Hematopoietic multipotent progenitor cell treated with erythropoietin and hydrocortisone succinate and interleukin-3 and kit ligand, for 17 days (in vitro differentiated cells): ENCODE measurements around the gene KAZN.

Experiments used
- DNase-seq: peaks from one replicate; pipeline ENCODE4 v3.0.0-alpha.2; 2015; ENCODE audit warnings: low spot score

Gene KAZN

GRCh38 chr1:14982029-14982428, 383.5 kb downstream of the KAZN start:
- DNase-seq = no peak

DNA sequence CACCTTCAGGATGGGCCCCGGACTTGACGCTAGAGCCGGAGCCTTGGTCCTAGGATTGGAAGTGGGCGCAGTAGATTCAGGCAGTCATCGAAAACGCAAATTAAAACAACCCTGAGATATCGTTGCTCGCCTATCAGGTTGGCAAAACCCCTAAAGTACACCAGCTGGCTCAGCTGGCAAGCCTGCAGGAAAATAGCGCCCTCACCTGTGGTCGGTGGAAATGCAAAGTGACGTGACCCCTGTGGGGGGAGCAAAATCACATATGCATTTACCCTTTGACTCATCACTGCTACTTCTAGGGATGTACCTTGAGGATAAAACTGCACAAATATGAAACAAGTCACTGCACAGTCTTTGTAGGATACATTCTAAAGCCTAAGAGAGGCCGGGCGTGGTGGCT, 384.8 kb downstream of the KAZN start:
- no peak for DNase-seq

- no peak for DNase-seq
Measured at GRCh38 chr1:14986168-14986567, 387.7 kb downstream of the KAZN start.

- no peak for DNase-seq
Measured at GRCh38 chr1:14987829-14988603, 389.5 kb downstream of the KAZN start.

DNA sequence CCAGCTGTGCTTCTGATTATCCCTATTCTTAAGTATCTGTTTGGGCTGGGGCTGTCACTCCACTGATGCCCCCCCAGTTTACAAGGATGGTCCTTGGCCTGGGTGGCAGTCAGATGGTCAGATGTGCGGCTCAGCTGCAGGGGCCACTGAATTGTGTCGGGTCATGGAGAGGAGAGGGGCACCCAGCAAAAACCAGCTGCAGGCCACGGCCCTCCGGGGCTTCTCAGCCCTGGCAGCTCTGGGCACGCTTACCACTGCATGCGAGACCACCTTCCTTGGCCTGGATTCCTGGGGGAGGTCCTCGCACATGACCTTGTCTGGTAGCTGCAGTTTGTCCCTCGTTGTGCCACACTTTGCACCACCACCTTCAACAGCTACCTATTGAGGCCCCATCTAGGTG, 390.2 kb downstream of the KAZN start:
- DNase-seq = no peak

DNA sequence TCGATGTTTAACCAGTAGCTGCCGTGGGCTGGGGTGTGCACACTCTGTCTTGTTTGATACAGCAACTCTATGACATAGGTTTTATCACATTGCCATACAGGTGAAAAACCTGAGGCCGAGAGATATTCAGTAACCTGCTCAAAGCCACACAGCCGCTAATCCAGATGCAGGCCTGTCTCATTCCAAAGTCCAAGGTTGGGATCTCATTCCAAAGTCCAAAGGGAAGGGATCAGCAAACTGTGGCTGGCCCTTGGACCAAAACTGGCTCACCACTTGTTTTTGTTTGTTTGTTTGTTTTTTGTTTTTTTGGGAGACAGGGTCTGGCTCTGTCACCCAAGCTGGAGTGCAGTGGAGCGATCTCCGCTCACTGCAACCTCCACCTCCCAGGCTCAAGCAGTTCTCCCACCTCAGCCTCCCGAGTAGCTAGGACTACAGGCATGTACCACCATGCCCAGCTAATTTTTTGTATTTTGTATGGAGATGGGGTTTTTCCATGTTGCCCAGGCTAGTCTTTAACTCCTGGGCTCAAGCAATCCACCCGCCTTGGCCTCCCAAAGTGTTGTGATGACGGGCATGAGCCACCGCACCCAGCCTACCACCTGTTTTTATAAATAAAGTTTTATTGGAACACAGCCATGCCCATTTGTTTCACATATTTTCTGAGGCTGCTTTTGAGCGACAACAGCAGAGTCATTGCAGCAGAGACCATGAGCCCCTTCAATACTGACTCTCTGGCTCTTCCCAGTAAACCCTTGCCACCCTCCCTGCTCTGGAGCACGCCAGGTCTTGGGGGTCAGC, 391.6 kb downstream of the KAZN start:
- DNase-seq = no peak

- no peak for DNase-seq
Measured at GRCh38 chr1:14993414-14993813, 394.9 kb downstream of the KAZN start.

DNA sequence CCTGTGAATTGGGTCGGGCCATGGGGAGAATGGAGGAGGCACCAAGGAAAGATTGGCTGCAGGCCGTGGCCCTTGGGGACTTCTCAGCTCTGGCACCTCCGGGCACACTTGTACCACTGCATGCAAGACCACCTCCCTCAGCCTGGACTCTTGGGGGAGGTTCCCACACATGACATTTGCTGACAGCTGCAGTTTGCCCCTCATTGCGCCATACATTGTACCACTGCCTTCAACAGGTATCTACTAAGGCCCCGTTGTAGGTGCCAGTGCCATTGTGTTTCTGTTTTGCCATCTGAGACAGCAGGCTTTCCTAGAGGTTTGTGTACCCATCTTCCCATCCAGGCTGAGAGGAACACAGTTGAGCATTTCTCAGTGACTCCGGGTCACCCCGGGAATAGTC, 395.7 kb downstream of the KAZN start:
- no peak for DNase-seq

DNA sequence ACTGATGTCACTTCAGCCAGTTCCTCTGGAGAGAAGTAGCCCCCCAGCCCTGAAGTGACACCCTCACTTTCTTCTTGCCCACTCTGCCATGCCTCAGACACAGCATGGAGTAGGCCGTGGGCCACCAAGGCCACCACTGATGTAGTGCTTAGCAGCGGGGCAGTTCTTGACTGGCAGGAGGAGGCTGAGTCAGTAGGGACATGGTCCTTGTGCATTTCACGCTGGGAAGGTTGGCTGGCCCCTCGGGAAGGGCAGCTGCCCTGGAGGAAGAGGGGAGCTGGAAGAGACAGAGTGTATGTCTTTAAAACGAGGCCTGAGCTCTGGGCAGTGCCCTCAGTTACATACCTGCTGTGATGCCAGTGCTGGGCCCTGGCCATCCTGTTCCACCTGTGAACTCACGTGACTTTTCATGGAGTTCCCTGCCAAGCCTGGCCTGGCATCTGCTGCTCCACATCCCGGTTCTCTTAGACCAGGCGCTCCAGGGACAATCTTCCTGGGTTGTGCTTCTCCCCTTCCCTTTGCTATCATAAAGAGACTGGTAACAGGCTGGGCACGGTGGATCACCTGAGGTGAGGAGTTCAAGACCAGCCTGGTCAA, 396.5 kb downstream of the KAZN start:
- no peak for DNase-seq

GRCh38 chr1:14996133-14997050, 397.9 kb downstream of the KAZN start:
- DNase-seq = no peak

- no peak for DNase-seq
Measured at GRCh38 chr1:14997646-14998276, 399.3 kb downstream of the KAZN start.

DNA sequence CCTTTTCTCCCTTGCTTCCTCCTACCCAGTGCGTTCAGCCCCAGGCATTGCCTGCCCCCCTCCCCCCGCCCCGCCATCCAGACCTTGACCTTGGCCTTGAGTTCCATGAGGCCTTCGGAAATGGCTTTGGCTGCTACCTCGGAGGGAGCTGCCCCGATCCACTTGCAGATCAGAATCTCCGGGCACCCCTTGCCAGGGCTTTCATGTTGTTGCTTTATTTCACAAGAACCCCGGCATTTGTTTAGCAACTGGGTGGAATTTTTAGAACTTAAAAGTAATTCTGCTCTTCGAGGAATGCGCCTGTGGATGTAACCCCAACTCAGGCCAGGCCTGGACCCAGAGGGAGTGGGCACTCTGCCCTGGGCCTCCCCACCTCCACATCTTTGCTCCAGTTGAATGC, 401.0 kb downstream of the KAZN start:
- DNase-seq = no peak

DNA sequence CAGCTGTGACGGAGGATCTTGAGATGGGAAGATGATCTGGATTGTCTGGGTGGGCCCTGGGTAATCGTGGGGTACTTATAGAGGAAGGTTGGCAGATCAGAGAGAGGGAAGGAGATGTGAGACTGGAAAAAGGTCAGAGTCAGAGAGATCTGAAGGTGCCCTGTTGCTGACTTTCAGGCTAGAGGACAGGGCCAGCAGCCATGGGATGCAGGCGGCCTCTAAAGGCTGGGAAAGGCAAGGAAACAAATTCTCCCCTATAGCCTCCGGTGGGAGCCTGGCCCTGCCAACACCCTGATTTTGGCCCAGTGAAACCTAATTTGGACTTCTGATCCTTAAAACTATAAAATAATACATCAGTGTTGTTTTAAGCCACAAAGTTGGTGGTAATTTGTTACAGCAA, 401.5 kb downstream of the KAZN start:
- no peak for DNase-seq

DNA sequence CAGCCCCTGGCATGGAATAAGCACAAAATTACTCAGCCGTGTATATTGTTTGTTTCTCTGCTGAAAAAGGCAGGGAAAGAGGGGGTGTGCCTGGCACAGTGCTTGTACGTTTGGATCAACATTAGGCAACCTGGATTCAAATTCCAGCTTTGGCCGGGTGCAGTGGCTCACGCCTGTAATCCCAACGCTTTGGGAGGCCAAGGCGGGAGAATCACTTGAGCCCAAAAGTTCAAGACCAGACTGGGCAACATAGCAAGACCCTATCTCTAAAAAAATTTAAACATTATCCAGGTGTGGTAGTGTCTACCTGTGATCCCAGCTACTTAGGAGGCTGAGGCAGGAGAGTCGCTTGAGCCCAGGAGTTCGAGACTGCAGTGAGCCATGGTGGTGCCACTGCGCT, 402.2 kb downstream of the KAZN start:
- no peak for DNase-seq

DNA sequence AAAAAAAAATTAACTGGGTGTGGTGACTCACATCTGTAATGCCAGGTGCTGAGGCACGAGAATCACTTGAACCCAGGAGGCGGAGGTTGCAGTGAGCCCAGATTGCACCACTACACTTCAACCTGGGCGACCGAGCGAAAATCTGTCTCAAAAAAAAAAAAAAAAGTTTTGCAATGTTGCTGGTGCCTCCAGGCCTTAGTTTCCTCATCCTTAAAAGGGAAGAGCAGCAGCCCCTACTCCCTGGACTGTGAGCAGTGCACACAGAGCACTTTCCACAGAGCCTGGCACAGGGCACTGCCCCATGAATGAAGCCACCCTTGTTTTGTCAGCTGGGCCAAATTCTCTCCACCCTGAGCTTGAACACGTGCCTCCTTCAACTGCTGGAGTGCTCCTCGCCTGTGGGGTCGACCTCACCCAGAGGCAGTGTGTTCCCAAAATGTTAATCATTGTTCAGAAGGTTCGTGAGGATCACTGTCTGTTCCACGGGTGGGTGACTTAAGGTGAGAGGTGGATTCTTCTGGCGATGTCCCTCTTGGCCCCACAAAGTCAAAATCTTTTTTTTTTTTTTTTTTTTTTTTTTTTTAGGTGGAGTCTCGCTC, 402.9 kb downstream of the KAZN start:
- no peak for DNase-seq

- no peak for DNase-seq
Measured at GRCh38 chr1:15002325-15002724, 403.8 kb downstream of the KAZN start.

DNA sequence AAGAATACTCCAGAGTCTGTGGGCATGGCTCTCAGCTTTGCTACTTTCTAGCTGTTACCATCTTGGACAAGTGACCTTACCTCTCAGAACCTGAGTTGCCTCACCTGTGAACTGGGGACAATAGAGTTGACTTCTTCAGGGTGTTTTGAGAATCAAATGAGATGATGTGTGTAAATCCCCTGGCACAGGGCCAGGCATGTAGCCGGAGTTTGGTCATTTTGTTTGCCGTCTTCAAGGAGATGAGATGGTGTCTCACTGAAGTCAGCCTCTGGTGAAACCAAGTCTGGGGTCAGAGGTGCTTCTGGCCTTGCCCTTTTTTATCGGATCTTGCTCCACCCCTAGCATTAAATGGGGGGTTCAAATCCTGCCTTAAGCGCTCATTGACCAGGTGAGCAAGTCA, 405.9 kb downstream of the KAZN start:
- no peak for DNase-seq

DNA sequence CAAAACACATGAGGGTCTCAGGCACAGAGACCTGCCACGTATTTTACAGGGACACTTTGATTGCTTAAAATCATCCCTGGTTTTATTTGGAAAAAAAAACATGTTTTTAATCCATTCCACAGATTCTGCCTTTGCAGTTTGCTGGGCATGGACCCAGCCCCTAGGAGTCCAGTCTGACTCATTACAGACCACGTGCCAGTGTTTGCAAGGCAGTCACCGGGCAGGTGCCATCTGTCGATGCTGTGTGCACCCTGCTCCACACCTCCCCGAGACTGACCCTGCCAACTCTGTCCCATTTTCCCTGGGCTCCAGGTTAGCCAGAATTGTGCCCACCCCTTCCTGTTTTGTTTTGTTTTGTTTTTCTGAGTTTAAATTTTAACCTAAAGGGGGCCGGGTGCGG, 406.6 kb downstream of the KAZN start:
- no peak for DNase-seq

DNA sequence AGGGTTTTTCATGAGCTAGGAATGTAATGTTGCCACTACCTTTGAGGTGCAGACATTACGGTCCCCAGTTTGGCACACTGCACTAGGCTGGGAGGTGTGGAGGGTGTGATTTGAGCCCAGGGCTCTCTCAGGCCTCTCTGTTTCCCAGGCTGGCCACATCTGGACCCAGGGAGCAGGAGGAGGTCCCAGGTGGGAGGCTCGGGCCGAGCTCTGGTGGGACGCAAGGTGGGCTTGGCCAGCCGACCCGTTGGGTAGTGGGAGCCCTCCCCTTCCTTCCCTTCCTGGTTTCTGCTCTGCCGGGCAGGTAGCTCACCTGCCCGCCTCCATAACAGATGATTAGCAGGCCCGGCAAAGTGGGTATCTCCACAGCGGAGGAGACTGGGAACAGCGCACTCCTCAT, 408.9 kb downstream of the KAZN start:
- DNase-seq = no peak

DNA sequence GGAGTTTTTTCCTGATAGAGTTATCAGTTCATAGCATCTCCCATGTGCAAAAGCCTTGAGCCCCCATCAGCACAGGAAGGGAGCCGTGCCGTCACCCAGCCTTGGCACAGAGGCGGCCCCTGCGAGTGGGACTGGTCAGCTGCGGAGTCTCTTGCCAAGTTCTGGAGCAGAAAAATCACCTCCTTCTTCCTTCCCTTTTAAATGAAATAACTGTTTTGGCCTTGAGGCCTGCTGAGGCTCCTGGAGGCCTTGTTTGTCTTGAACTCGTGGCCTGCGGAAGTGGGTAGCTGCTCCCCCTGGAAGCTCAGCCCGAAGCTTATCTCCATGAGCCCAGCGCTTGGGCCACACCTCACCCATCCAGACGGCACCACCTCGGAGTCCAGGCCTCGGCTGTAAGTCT, 409.4 kb downstream of the KAZN start:
- no peak for DNase-seq
